Right cardiac atrium (tissue), 5 donors: Measurements from ENCODE around the gene TRIM24. TPM values are rescaled to one million over a fixed set of nuclear protein-coding genes. Genes with fewer than 3 reads are reported as not detected.
"Not testable (repeated sequence)": the region's sequence is repeated elsewhere in the genome, so short reads cannot be mapped to it uniquely, and the experiment has no call there.

ENCODE experiments used
- ATAC-seq, 2 donors: fragments of 200-7000 bp; cut with Tn5 transposase; one replicate each; pipeline versions ENCODE4 v1.8.0 to v1.9.1; 2020; ENCODE audit warnings: moderate library complexity in 2 of 2, mild to moderate bottlenecking in 1 of 2
- DNase-seq, 3 donors: peaks; one replicate each; pipeline ENCODE4 v3.0.0-alpha.2; 2020
- H3K27ac ChIP-seq: one replicate; pipeline ENCODE4 v1.5.1; 2013; ENCODE audit warnings: mild to moderate bottlenecking, low read length, control low read depth, moderate library complexity
- H3K27me3 ChIP-seq: one replicate; pipeline ENCODE4 v1.6.1; 2013; ENCODE audit not compliant: control insufficient read depth, insufficient read depth
- H3K4me1 ChIP-seq: one replicate; pipeline ENCODE4 v1.6.1; 2013; ENCODE audit warnings: low read length; ENCODE audit not compliant: control insufficient read depth, insufficient read depth
- H3K4me3 ChIP-seq: one replicate; pipeline ENCODE4 v1.5.1; 2013; ENCODE audit warnings: low read length, control low read depth
- H3K9me3 ChIP-seq: one replicate; pipeline ENCODE4 v1.6.1; 2013; ENCODE audit warnings: low read length; ENCODE audit not compliant: control insufficient read depth
- WGBS: extraction: QIAGEN DNeasy Blood & Tissue Kit; methylation state at CpG from one replicate; pipeline ENCODE4 v1.1.7; 2013; 5-methylcytosine and 5-hydroxymethylcytosine counted together
- intact Hi-C, 4 donors: fragments of 100-400 bp; cut with DNase I; formaldehyde crosslinking; loops; one replicate each; pipeline versions ENCODE4 v1.11.0 to v1.14.0; 2022 to 2023
- polyA plus RNA-seq: library from polyadenylated mRNA; stranded (reverse); fragments of 200-250 nt; gene quantifications from one replicate; pipeline ENCODE4 v1.2.3, GENCODE V29; 2013
- total RNA-seq, 4 donors: library from RNA; stranded (reverse); fragmentation: NEBNext Ultra II Directional; extraction: Animal tissue kit (Norgen Biotek cat#: 25700); gene quantifications; one replicate each; pipeline ENCODE4 v1.2.1, GENCODE V29; 2021
- donor health status: healthy with polysubstance abuse.
- donor health status: DM: no; HTN: yes; CAD: no.
- donor health status: DM: no; HTN: no; CAD: no.
- donor health status: DM: no; HTN: yes; CAD: no; lungs with severe emphysema.
- donor health status: DM: yes; HTN: yes; CAD: no.

Gene TRIM24
- total and polyA plus RNA-seq, 5 donors, result 9.4 to 18.7 (median 18.5) TPM

GRCh38 chr7:138499340-138499739 lies 39.3 kb downstream of the TRIM24 start:
- Histone ChIP-seq H3K9me3 (no peaks in the 10 kb centered on the region), H3K4me3 (no peak overlapping the region), H3K27ac (no peak overlapping the region), H3K27me3 (no peaks in the 10 kb centered on the region), H3K4me1 (no peaks in the 10 kb centered on the region)
- DNase-seq, result no peak
- no peak for ATAC-seq
- intact Hi-C loops, result no loop called here
- 84% methylated on average over 3 of the region's 3 CpGs for WGBS

GRCh38 chr7:138500303-138500702 lies 40.2 kb downstream of the TRIM24 start:
- H3K27ac ChIP-seq, H3K27me3 ChIP-seq, H3K4me1 ChIP-seq, intact Hi-C loops, DNase-seq, H3K4me3 ChIP-seq, H3K9me3 ChIP-seq, ATAC-seq: not testable (repeated sequence)
- 100% methylated on average over 2 of the region's 2 CpGs for WGBS

GRCh38 chr7:138500892-138501291 lies 40.8 kb downstream of the TRIM24 start:
- Histone ChIP-seq H3K27me3 (no peaks in the 10 kb centered on the region), H3K9me3 (no peaks in the 10 kb centered on the region), H3K4me3 (no peak overlapping the region), H3K4me1 (no peaks in the 10 kb centered on the region), H3K27ac (no peak overlapping the region)
- 93% methylated on average over 1 of the region's 1 CpG for WGBS
- ATAC-seq (no peak), DNase-seq (no peak)
- intact Hi-C loops, result no loop called here

- no peak overlapping the region for H3K4me3 ChIP-seq
- DNase-seq (no peak), ATAC-seq (no peak)
- H3K27ac ChIP-seq, result no peak overlapping the region
- no peaks in the 10 kb centered on the region for H3K4me1 ChIP-seq
- H3K9me3 ChIP-seq, result no peaks in the 10 kb centered on the region
- no peaks in the 10 kb centered on the region for H3K27me3 ChIP-seq
- intact Hi-C loops, result no loop called here
- 89% methylated on average over 4 of the region's 4 CpGs for WGBS
Observed at GRCh38 chr7:138502023-138502767, 42.1 kb downstream of the TRIM24 start.

- no peak overlapping the region for H3K4me3 ChIP-seq
- no peak overlapping the region for H3K27ac ChIP-seq
- intact Hi-C loops, result no loop called here
- ATAC-seq (no peak), DNase-seq (no peak)
- no peaks in the 10 kb centered on the region for H3K4me1 ChIP-seq
- H3K9me3 ChIP-seq, result no peaks in the 10 kb centered on the region
- no peaks in the 10 kb centered on the region for H3K27me3 ChIP-seq
- WGBS, result 93% methylated on average over 2 of the region's 2 CpGs
Observed at GRCh38 chr7:138505361-138505873, 45.4 kb downstream of the TRIM24 start.

- Histone ChIP-seq H3K27me3 (no peaks in the 10 kb centered on the region), H3K9me3 (no peaks in the 10 kb centered on the region), H3K27ac (no peak overlapping the region), H3K4me1 (no peaks in the 10 kb centered on the region), H3K4me3 (no peak overlapping the region)
- ATAC-seq (no peak), DNase-seq (no peak)
- intact Hi-C loops, result no loop called here
- WGBS, result 2% methylated on average over 1 of the region's 1 CpG
Observed at GRCh38 chr7:138506764-138507163, 46.7 kb downstream of the TRIM24 start.

GRCh38 chr7:138510003-138510402 lies 49.9 kb downstream of the TRIM24 start:
- DNase-seq (no peak), ATAC-seq (no peak)
- intact Hi-C loops, result no loop called here
- WGBS, result 84% methylated on average over 3 of the region's 3 CpGs
- H3K27ac ChIP-seq, result no peak overlapping the region
- H3K4me3 ChIP-seq, result no peak overlapping the region
- no peaks in the 10 kb centered on the region for H3K9me3 ChIP-seq
- H3K4me1 ChIP-seq, result peaks cover 2% of the 10 kb centered on the region
- H3K27me3 ChIP-seq, result no peaks in the 10 kb centered on the region

- H3K9me3 ChIP-seq, result no peaks in the 10 kb centered on the region
- ATAC-seq (no peak), DNase-seq (no peak)
- H3K27me3 ChIP-seq, result no peaks in the 10 kb centered on the region
- H3K27ac ChIP-seq, result no peak overlapping the region
- intact Hi-C loops, result no loop called here
- H3K4me1 ChIP-seq, result peaks cover 2% of the 10 kb centered on the region
- WGBS, result 99% methylated on average over 3 of the region's 3 CpGs
- H3K4me3 ChIP-seq, result no peak overlapping the region
Observed at GRCh38 chr7:138512092-138512858, 52.2 kb downstream of the TRIM24 start.

- ATAC-seq, result no peak
- no peaks in the 10 kb centered on the region for H3K9me3 ChIP-seq
- H3K27ac ChIP-seq, result no peak overlapping the region
- 94% methylated on average over 1 of the region's 1 CpG for WGBS
- intact Hi-C loops, result no loop called here
- H3K4me1 ChIP-seq, result peaks cover 2% of the 10 kb centered on the region
- no peak for DNase-seq
- no peaks in the 10 kb centered on the region for H3K27me3 ChIP-seq
- no peak overlapping the region for H3K4me3 ChIP-seq
Observed at GRCh38 chr7:138512885-138513284, 52.8 kb downstream of the TRIM24 start.

- Histone ChIP-seq H3K27me3 (no peaks in the 10 kb centered on the region), H3K27ac (no peak overlapping the region), H3K4me3 (no peak overlapping the region), H3K4me1 (peaks cover 2% of the 10 kb centered on the region), H3K9me3 (no peaks in the 10 kb centered on the region)
- intact Hi-C loops, result no loop called here
- DNase-seq, result no peak
- no peak for ATAC-seq
- 86% methylated on average over 4 of the region's 4 CpGs for WGBS
Observed at GRCh38 chr7:138513344-138513871, 53.3 kb downstream of the TRIM24 start.

GRCh38 chr7:138514044-138514443 lies 54.0 kb downstream of the TRIM24 start:
- ATAC-seq (no peak), DNase-seq (no peak)
- no peak overlapping the region for H3K4me3 ChIP-seq
- intact Hi-C loops, result no loop called here
- H3K27ac ChIP-seq, result no peak overlapping the region
- H3K4me1 ChIP-seq, result peaks cover 2% of the 10 kb centered on the region
- no peaks in the 10 kb centered on the region for H3K9me3 ChIP-seq
- H3K27me3 ChIP-seq, result no peaks in the 10 kb centered on the region
- 25% methylated on average over 1 of the region's 1 CpG for WGBS
